ENCODE measurements around the gene SDF4.
"Not testable (repeated sequence)": the region's sequence is repeated elsewhere in the genome, so short reads cannot be mapped to it uniquely, and the experiment has no call there.

SDF4 gene

GRCh38 chr1:1179983-1180861 lies 51.6 kb downstream of the SDF4 start:
- DNase-seq (ENCODE audit: low read depth in 2 of 2), result no peak

- no peak for DNase-seq (ENCODE audit: low read depth in 2 of 2)
Observed at GRCh38 chr1:1179346-1179982, 52.3 kb downstream of the SDF4 start.

GRCh38 chr1:1178794-1179331 lies 52.9 kb downstream of the SDF4 start:
- no peak for DNase-seq (ENCODE audit: low read depth in 2 of 2)

- no peak for DNase-seq (ENCODE audit: low read depth in 2 of 2)
Observed at GRCh38 chr1:1177452-1178206, 54.2 kb downstream of the SDF4 start.

GRCh38 chr1:1176931-1177330 lies 54.9 kb downstream of the SDF4 start:
- no peak for DNase-seq (ENCODE audit: low read depth in 2 of 2)

- not testable (repeated sequence) for DNase-seq (ENCODE audit: low read depth in 2 of 2)
Observed at GRCh38 chr1:1176063-1176761, 55.6 kb downstream of the SDF4 start.

- DNase-seq (ENCODE audit: low read depth in 2 of 2), result no peak
Observed at GRCh38 chr1:1175221-1176062, 56.4 kb downstream of the SDF4 start.

GRCh38 chr1:1173793-1174415 lies 57.9 kb downstream of the SDF4 start, which contains the start of gene TTLL10:
Gene TTLL10, plus strand, starts transcription at chr1:1173880. Its CDS starts 5,336 bp downstream, at chr1:1179216.
- no peak for DNase-seq (ENCODE audit: low read depth in 2 of 2)

- no peak for DNase-seq (ENCODE audit: low read depth in 2 of 2)
Observed at GRCh38 chr1:1173061-1173792, 58.6 kb downstream of the SDF4 start.

GRCh38 chr1:1171546-1172340 lies 60.1 kb downstream of the SDF4 start:
- peak in 1 of 2 donors; percentile 36 for DNase-seq (ENCODE audit: low read depth in 2 of 2)

- DNase-seq (ENCODE audit: low read depth in 2 of 2), result no peak
Observed at GRCh38 chr1:1171161-1171545, 60.6 kb downstream of the SDF4 start.

- DNase-seq (ENCODE audit: low read depth in 2 of 2), result no peak
Observed at GRCh38 chr1:1170215-1171091, 61.3 kb downstream of the SDF4 start.

- DNase-seq (ENCODE audit: low read depth in 2 of 2), result no peak
Observed at GRCh38 chr1:1169429-1170214, 62.2 kb downstream of the SDF4 start.

GRCh38 chr1:1168451-1169411 lies 63.1 kb downstream of the SDF4 start:
- no peak for DNase-seq (ENCODE audit: low read depth in 2 of 2)

- no peak for DNase-seq (ENCODE audit: low read depth in 2 of 2)
Observed at GRCh38 chr1:1167841-1168450, 63.9 kb downstream of the SDF4 start.
